GM18502 (cell line): Measurements from ENCODE around the gene MICAL3.
"Not testable (repeated sequence)": the region's sequence is repeated elsewhere in the genome, so short reads cannot be mapped to it uniquely, and the experiment has no call there.

Experiments
- ATAC-seq: cut with Tn5 transposase; IDR thresholded peaks from one replicate; pipeline ENCODE4 v1.9.1; 2021; ENCODE audit warnings: mild to moderate bottlenecking; ENCODE audit not compliant: unreplicated experiment, poor library complexity

The MICAL3 gene

GRCh38 chr22:18033204-18033998, 9.0 kb upstream of the MICAL3 start:
- no peak for ATAC-seq

GRCh38 chr22:18032455-18033101, 8.2 kb upstream of the MICAL3 start:
- ATAC-seq = no peak

DNA sequence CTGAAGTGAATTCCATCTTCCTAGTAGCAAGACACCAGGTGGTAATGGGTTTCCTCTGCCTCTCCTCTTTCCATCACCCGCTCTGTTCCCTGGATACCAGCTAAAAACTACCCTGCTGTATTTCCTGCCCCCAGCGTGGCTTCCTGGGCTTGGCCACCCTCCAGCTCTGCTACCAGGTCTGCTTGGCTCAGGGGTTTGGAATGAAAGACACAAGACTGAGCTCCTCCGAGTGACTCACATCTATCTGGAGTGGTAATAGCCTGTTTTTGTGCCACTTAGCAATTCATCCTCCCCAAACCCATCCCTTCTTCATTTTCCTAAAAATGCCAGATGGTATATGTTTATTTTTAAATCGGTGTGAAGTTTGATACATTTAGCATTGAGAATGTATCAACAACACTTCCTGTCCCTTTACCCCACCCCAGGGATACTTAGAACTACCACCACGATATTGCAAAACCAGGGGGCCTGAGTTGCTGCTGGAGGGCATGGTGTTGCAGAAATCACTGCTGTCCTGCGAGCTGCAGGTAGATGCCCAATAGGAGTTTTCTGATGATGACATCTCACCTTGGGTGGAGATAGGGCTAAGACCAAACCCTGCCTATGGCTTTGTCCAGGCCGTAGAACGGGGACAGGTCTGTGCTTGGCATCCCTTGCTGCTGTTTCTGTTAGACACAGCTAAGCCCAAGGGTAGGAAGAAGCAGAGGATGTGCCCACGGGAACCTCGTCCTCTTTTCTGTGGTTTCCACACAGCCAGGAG, 7.5 kb upstream of the MICAL3 start:
- ATAC-seq = no peak

- no peak for ATAC-seq
These were observed 5.4 kb upstream of the MICAL3 start for GRCh38 chr22:18029686-18030267.

- ATAC-seq = no peak
These were observed 4.6 kb upstream of the MICAL3 start for GRCh38 chr22:18028817-18029527.

- not testable (repeated sequence) for ATAC-seq
These were observed 1.5 kb upstream of the MICAL3 start for GRCh38 chr22:18025898-18026297.

GRCh38 chr22:18024956-18025720, 777 bp upstream of the MICAL3 start:
- ATAC-seq = no peak

DNA sequence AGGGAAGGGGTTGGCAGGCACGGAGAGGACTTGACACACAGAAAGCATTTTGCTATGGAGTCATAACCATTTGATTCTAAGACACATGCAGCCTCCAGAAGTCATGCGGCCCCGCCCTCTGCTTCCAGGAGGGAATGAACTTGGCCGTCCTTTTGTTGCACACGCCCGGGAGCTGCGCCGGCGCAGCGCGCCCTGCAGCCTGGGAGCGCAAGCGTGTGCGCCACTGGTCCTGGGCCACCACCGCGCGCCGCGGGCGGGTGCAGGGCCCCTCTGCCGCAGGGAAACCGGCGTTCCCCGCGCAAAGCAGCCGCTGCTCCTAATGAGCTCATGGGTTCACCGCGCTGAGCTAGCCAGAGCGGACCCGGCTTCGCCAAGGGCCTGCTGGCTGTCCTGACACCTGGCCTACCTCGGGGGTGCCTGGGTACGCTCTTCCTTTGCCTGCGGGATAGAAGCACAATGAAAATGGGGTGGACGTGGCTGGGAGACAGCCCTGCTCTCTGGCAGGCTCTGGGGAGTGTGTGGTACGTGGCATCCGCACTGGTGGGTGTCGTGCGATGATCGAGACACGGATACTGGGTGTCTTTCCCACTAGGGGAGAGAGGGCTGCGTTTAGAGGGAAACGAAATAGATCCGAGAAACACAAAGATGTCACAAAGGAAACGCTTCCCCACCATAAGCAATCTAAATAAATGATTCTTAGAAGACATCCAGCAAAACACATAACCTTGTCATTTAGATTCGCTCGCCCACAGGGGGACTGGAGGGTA, 669 bp downstream of the MICAL3 start:
- ATAC-seq = no peak

DNA sequence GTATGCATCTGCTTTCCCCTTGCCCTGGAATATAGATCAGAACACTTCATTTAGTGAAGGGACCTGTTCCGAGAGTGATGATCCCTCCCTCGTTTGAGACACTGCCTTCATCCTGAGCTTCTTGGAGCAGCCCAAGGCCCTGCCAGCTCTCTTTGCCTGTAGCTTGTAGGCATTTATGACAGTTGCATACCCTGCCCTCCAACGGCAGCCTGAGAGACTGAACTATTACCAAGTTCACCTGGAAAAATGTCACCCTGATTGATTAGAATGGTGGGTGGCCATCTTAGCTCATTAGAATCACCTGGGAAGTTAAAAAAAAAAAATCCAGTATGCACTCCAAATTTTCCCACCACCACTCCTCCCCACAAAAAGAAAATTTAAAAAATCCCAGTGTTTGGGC, 1.5 kb downstream of the MICAL3 start:
- no peak for ATAC-seq

DNA sequence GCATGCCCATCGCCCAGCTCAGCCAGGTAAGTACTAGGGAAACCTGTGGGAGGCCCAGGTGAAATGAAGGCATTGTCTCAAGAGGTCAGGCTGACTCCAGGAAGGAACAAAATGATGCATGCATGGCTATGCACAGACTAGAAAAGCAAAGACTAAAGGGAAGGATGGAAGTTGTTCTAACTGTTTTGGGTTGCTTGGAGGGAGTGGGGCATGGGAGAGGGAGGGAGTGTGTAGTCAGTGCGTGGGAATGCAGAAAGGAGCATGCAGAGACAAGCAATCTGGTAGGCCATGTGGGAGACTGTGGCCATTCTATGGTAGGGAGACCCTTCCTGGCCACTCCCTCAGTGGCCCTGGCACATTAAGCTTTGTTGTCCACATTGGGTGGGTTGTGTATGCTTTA, 2.9 kb downstream of the MICAL3 start:
- no peak for ATAC-seq

- not testable (repeated sequence) for ATAC-seq
These were observed 3.6 kb downstream of the MICAL3 start for GRCh38 chr22:18020743-18021142.

DNA sequence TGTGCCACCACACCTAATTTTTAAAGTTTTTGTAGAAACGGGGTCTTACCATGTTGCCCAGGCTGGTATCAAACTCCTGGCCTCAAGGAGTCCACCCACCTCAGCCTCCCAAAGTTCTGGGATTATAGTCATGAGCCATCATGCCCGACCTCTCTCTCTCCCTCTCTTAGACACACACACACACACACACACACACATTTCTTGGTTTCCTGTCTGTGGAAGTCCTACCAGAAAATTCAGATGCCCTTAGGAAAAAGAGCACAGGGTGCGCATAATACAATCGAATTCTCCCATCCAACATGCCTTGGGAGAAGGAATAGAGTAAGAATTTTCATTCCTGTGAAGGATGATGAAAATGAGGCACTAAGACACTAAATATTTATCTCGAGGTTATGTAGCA, 10.4 kb downstream of the MICAL3 start:
- no peak for ATAC-seq

DNA sequence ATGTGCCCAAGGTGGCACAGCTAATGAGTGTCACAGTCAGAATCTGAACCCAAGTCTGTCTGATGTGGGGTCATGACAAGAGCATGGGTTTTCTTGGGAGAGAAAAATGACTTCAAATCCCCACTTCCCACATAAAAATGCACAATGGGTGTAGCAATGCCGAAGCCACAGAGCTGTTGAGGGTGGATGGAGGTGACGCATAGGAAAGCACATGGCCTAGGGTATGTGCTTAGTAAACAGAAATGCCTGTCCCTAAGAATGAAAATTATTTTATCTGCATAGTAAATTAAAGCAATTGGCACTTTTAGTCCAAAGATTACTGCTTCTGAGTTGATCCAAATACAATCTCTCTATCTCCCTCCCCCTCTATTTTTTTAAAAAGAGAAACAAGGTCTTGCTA, 10.9 kb downstream of the MICAL3 start:
- ATAC-seq = no peak

GRCh38 chr22:18012531-18012930, 11.8 kb downstream of the MICAL3 start:
- no peak for ATAC-seq

DNA sequence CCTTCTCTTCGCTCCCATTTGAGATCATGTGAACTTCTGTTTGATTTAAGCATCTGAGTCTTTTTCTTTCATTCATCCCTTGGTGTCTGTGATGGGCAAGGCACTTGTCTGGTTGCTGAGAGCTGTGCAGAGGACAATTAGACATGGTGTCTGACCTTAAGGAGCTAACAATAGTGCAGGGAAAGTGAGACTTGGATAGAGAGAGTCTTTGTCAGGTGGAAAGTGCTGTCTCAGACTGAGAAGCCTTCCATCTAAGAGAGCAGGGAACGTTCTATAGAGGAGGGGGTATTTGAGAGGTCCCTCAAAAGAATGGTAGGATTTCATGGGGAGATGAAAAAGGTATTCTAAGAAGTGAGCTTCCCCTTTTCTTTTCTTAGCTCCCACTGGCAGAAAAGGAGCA, 14.1 kb downstream of the MICAL3 start:
- no peak for ATAC-seq

DNA sequence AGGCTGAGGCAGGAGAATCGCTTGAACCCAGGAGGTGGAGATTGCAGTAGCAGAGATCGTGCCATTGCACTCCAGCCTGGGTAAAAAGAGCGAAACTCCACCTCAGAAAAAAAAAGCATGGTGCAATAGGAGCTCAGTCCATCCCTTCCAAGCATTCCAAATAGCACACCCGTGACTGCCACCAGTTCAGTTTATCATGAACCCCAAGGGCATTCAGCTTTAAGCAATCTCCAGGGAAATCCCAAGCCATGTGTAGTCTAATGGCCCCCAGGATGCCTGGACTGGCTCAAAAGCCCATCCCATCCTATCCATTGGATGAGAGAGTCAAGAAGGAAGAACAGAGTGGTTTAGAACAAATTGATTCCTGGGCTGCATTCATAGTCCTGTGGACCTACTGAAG, 16.2 kb downstream of the MICAL3 start:
- ATAC-seq = no peak

DNA sequence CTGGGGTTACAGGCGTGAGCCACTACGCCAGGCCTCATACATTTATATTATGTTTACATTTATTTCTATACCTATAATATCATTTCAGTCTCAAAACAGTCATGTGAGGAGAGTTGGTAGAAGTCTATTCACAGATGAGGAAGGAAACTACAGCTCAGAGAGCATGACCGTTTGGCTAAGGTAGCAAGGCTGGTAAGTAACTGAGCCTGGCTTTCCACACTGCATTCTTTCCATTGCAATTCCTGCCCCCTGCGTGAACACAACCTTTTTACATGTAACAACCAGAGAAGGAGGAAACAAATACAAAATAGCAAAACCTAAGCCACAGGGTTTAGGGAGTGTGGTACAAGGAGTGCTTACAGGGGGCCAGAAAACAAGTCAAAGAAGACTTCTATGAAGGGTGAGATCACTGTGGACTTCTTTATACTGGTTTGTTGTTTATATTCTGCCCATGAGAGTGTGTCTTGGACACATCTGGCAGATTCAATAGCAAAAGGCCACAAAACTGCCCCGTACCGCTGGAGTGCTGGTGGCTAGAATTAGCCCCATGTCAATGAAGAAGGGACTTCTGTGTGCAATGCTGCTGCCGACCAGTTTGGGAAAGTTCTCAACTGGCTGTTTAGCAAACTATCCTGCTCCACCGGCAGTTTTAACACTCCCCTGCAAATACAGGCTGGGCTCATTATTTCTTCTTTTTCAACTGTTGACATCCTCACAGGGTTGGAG, 19.0 kb downstream of the MICAL3 start:
- ATAC-seq = no peak

DNA sequence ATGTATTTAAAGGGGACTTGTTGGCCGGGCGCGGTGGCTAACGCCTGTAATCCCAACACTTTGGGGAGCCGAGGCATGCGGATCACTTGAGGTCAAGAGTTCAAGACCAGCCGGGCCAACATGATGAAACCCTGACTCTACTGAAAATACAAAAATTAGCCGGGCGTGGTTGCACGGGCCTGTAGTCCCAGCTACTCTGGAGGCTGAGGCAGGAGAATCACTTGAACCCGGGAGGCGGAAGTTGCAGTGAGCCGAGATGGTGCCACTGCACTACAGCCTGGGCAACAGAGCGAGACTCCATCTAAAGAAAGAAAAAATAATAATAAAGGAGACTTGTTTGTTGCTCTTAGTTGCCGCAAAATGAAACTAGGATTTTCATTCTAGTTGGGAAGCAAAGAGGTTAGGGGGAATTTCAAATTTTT, 22.5 kb downstream of the MICAL3 start:
- ATAC-seq = not testable (repeated sequence)
